ENCODE measurements around the gene UBLCP1.

UBLCP1 gene

GRCh38 chr5:159316519-159317383 lies 53.7 kb downstream of the UBLCP1 start:
- DNase-seq: peak; percentile 34

DNA sequence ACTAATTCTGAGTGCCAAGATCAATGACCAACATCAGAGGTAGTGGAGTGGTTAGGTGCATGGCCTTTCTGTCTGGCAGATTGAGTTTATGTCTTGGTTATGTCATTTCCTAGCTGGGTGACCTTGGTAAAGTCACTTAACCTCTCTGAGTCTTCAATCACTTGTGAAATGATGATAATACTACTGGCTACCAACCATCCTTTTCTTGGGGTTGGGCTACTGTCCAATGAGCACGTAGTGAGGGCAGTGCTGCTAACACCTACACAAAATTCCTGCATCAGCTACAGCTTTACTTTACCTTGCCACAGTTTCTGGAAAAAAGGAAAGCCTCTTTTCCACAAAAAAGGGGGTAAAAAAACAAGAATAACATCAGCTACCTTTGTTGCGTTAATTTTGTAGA lies 54.8 kb downstream of the UBLCP1 start:
- no peak for DNase-seq

DNA sequence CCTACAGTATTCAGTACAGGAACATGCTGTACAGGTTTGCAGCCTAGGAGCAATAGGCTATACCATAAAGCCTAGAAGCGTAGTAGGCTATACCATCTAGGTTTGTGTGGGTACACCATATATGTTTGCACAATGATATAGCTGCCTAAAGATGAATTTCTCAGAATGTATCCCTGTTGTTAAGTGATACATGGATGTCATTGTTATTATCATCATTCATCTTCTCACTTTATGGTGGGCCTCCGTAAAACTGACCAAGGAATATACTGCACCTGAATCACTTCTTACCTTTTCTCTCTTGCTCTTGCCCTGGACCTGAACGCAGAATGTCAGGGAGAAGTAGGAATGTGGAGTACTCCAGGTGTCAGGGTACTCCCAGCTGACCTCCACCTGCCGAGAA lies 55.4 kb downstream of the UBLCP1 start:
- no peak for DNase-seq

- no peak for DNase-seq
These were observed 56.3 kb downstream of the UBLCP1 start for GRCh38 chr5:159319363-159319762.

DNA sequence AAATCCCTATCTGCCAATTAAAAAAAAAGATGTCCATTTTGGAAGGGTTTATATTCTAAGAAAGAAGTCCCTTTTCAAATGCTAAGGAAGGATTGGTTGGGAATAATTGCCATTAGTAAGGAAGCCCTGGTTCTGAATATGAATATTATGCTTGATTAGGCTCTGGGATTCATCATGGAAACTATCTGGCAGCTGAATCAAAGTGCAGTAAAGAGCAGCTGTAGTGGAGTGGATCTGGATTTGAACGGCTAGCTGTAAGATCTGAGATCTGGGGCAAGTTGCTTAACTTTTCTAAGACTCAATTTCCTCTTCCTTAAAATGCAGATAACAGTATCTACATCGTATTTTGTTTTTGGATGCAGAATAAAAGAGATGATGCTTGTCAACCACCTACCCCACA lies 56.7 kb downstream of the UBLCP1 start:
- no peak for DNase-seq

DNA sequence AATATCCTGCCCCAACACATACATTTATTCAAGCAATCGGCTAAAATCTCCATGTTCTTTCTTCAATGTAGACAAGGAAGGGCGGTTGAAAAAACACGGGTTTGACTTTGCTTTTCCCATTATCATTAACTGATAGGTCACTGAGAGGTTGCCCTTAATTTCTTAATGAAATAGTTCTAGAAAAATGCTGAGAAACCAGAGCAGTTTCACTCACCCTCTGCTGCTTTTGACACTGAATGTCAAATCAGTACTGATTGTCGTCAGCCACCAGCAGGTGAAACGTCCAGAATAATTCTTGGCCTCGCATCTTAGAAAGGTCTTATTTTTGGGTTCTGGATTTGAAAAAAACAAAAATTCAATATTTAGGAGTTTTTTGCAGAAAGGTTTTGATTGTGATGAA lies 59.1 kb downstream of the UBLCP1 start:
- no peak for DNase-seq

DNA sequence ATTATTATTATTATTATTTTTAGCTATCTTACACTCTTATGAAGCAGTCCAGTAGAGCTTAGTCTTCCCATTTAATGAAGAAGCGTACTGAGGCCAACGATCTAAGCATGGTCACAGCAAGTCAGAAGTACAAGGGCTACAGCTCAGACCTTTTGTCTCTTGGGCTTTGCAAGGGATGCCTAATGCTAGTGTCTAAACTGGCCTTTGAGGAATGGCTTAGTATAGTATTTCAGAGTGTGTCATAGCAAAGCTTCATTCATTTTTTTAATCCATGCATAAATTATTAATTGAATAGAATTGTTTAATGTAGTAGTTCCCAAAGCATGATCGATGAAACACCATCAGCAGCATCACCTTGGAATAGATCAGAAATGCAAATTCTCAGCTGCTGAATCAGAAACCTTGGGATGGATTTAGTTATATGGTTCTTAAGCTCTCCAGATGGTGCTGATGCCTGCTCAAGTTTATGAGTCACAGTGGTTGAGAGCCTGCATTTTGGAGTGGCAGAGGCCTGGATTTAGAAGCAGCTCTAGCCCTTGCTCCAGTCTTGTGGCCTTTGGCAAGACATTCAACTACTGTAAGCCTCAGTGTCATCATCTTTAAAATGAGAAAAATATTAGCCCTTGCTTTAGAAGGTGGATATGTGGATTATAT lies 61.1 kb downstream of the UBLCP1 start:
- DNase-seq: no peak

DNA sequence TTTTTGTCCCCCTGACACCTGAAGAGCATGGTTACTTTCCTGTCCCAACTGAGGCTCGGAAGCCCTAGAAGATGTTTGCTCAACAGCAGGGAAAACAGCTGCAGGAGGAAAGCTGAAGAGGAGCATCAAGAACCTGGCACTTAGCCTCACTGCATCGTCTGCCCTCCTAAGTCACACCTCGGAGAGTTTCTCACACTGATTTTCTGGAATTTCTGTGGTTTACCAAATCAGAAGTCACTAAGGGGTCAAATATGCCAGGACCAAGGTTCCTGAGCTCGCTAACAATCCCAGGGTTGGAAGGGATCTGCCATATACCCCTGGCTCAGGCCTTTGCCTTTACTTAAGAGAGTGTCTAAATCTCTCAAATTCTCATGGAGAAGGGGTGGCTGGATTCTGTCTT lies 61.9 kb downstream of the UBLCP1 start:
- no peak for DNase-seq

DNA sequence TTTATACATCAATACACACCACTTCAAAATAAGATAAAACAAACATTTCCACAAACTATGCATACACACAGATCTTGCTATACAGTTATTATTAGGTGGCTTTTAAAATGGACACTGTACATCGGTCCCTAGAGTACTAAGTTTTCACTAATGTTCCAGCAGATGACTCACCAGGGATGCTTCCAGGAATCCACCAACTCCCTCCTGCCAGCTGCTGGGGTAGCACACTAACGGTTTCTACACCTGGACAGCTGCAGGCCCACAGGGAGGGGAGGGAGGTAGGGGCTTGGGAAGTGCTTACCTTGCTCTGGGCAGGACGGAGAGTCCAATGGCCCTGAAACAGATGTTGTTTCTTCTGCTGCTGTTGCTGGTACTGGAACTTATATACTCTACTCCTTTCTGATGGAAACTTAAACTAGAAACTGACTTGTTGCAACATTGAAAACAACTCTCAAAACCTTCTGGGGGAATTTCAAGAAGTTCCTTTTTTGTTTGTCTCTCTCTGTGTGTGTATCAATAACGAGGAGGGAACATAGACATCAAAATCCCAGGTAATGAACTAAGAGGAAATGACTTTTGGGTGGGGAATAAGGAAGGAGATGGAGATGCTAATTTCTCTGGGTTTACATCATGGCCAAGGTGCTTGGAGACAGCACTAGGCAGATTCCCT lies 67.2 kb downstream of the UBLCP1 start, which contains the start of gene IL12B:
Gene IL12B (minus strand): TSS at position 357 of the 670 bp plus-strand sequence. CDS start 3,705 bp downstream, outside the sequence.
- DNase-seq: no peak

DNA sequence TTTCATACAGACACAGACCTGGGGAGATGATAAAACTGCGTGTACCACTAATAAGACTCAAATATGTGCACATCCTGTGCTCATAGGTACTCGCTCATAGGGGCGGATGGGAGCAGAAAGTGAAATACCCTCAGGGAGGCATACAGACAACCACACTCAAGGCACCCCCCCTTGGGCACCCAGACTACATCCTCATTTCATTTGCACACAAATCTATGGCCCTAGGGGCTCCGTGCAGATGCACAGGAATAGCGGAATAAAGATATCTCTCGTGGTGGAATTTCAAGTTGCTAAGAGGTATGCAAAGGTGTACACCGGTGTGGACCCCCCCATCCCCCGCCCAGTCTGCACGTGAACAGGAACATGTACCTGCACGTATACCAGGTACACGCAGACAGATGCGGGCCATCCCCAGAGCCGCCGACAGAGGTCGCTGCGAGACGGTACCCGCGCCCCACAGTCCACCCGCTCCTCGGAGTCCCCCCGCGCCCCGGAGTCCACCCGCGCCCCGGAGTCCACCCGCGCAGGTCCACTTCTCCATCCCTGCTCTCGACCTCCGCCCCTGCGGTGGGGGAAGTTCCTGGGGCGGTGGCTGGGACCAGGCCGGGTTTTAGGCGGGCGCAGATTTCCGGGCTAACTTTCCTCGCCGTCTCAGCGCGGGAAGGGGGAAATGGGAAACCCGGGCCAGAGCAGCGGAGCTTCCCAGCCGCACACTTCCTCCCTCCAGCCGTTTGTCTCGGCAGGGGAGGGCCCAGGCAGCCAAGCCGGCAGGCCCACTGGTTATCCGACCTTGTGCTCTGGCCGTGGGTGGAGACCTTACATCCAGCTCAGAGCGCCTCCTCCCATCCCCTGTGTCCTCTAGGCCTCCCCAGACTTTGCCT lies 68.2 kb downstream of the UBLCP1 start:
- peak; percentile 66 for DNase-seq

- no peak for DNase-seq
These were observed 69.9 kb downstream of the UBLCP1 start for GRCh38 chr5:159332800-159333544.

- no peak for DNase-seq
These were observed 70.4 kb downstream of the UBLCP1 start for GRCh38 chr5:159333545-159333925.

All from effector CD4-positive, alpha-beta T cell (primary cell).